ENCODE data around the gene PAK4. TPM values are rescaled to one million over a fixed set of nuclear protein-coding genes. Genes with fewer than 3 reads are reported as not detected.

The PAK4 gene
- total RNA-seq, 3 donors from 2014 or later = 3.5 to 12.0 (median 10.2) TPM

- intact Hi-C loops (cut with DNase I; ENCODE audit: low total_unique reads) = no loop called here
- no peak for DNase-seq (ENCODE audit: low spot score in 2 of 2)
- no peaks in the 10 kb centered on the region for H3K9me3 ChIP-seq
- peaks cover 25 to 58% of the 10 kb centered on the region in 2 donors for H3K4me1 ChIP-seq
- H3K4me3 ChIP-seq = no peak overlapping the region
- H3K27me3 ChIP-seq = no peaks in the 10 kb centered on the region
- H3K27ac ChIP-seq = peak overlapping the region; percentile 81 to 90
- H3K36me3 ChIP-seq = no peaks in the 10 kb centered on the region
- TF ChIP-seq CTCF (IDR thresholded peaks at IDR 0.05) = no peak
- TF ChIP-seq POLR2AphosphoS5 (IDR thresholded peaks at IDR 0.05) = no peak
- no peak for TF ChIP-seq POLR2A (IDR thresholded peaks at IDR 0.05)
Measured at GRCh38 chr19:39132344-39132969, 6.9 kb downstream of the PAK4 start.

- Histone ChIP-seq H3K4me1 (peaks cover 22 to 47% of the 10 kb centered on the region in 2 donors), H3K9me3 (no peaks in the 10 kb centered on the region), H3K27ac (peak overlapping the region; percentile 81 to 90), H3K27me3 (no peaks in the 10 kb centered on the region), H3K36me3 (no peaks in the 10 kb centered on the region), H3K4me3 (peak overlapping the region in 2 of 3 donors; percentile 12 to 48)
- intact Hi-C loops (cut with DNase I; ENCODE audit: low total_unique reads) = no loop called here
- peak in 1 of 2 donors; percentile 66 for DNase-seq (ENCODE audit: low spot score in 2 of 2)
- TF ChIP-seq POLR2AphosphoS5 (IDR thresholded peaks at IDR 0.05) (no peak), POLR2A (IDR thresholded peaks at IDR 0.05) (no peak), CTCF (IDR thresholded peaks at IDR 0.05) (no peak)
Measured at GRCh38 chr19:39133431-39134270, 8.1 kb downstream of the PAK4 start.

GRCh38 chr19:39135701-39136100, 10.1 kb downstream of the PAK4 start:
- Histone ChIP-seq H3K27ac (peak overlapping the region in 1 of 2 donors; percentile 40), H3K36me3 (no peaks in the 10 kb centered on the region), H3K4me3 (no peak overlapping the region), H3K9me3 (no peaks in the 10 kb centered on the region), H3K27me3 (no peaks in the 10 kb centered on the region), H3K4me1 (peaks cover 18 to 26% of the 10 kb centered on the region in 2 donors)
- TF ChIP-seq POLR2A (IDR thresholded peaks at IDR 0.05) = no peak
- no peak for TF ChIP-seq CTCF (IDR thresholded peaks at IDR 0.05)
- TF ChIP-seq POLR2AphosphoS5 (IDR thresholded peaks at IDR 0.05) = no peak
- intact Hi-C loops (cut with DNase I; ENCODE audit: low total_unique reads) = no loop called here
- no peak for DNase-seq (ENCODE audit: low spot score in 2 of 2)

- Histone ChIP-seq H3K4me3 (no peak overlapping the region), H3K27me3 (no peaks in the 10 kb centered on the region), H3K9me3 (no peaks in the 10 kb centered on the region), H3K27ac (peak overlapping the region; percentile 4 to 34), H3K36me3 (no peaks in the 10 kb centered on the region), H3K4me1 (peaks cover 11 to 24% of the 10 kb centered on the region in 2 donors)
- intact Hi-C loops (cut with DNase I; ENCODE audit: low total_unique reads) = no loop called here
- no peak for TF ChIP-seq CTCF (IDR thresholded peaks at IDR 0.05)
- no peak for TF ChIP-seq POLR2AphosphoS5 (IDR thresholded peaks at IDR 0.05)
- no peak for TF ChIP-seq POLR2A (IDR thresholded peaks at IDR 0.05)
- no peak for DNase-seq (ENCODE audit: low spot score in 2 of 2)
Measured at GRCh38 chr19:39136225-39136940, 10.8 kb downstream of the PAK4 start.
